Smooth muscle cell (in vitro differentiated cells): ENCODE measurements around the gene CTRB2. TPM values are rescaled to one million over a fixed set of nuclear protein-coding genes. Genes with fewer than 3 reads are reported as not detected.

Source experiments
- DNase-seq: peaks from one replicate; lab custom pipeline; 2025; ENCODE audit not compliant: unreplicated experiment; lab: John Stamatoyannopoulos, UW
- H2AFZ ChIP-seq: fragments of 200-600 bp; sonication (generic); 2 replicates; pipeline ENCODE4 v1.6.0; 2016; ENCODE audit warnings: antibody characterized with exemption, low read depth, mild to moderate bottlenecking
- H3F3A ChIP-seq: fragments of 200-600 bp; sonication (generic); 2 replicates; pipeline ENCODE4 v1.6.0; 2017; ENCODE audit warnings: antibody characterized with exemption, low read depth
- H3K27ac ChIP-seq: fragments of 200-600 bp; sonication (generic); 2 replicates; pipeline ENCODE4 v1.5.1; 2016; ENCODE audit warnings: low read depth, mild to moderate bottlenecking
- H3K27me3 ChIP-seq: fragments of 200-600 bp; sonication (generic); 2 replicates; pipeline ENCODE4 v1.6.1; 2016; ENCODE audit warnings: low read depth, mild to moderate bottlenecking
- H3K36me3 ChIP-seq: fragments of 200-600 bp; sonication (generic); 2 replicates; pipeline ENCODE4 v1.5.1; 2016; ENCODE audit warnings: low read depth
- H3K4me1 ChIP-seq: fragments of 200-600 bp; sonication (generic); 2 replicates; pipeline ENCODE4 v1.5.1; 2016; ENCODE audit warnings: low read depth
- H3K4me2 ChIP-seq: fragments of 200-600 bp; sonication (generic); 2 replicates; pipeline ENCODE4 v1.6.0; 2016; ENCODE audit warnings: mild to moderate bottlenecking
- H3K4me3 ChIP-seq: fragments of 200-600 bp; sonication (generic); 2 replicates; pipeline ENCODE4 v1.5.1; 2016; ENCODE audit warnings: mild to moderate bottlenecking
- H3K79me2 ChIP-seq: fragments of 200-600 bp; sonication (generic); 2 replicates; pipeline ENCODE4 v1.6.0; 2016; ENCODE audit warnings: low read depth, mild to moderate bottlenecking
- H3K9ac ChIP-seq: fragments of 200-600 bp; sonication (generic); 2 replicates; pipeline ENCODE4 v1.6.0; 2016; ENCODE audit warnings: low read depth
- H3K9me3 ChIP-seq: fragments of 200-600 bp; sonication (generic); replicated peaks from 2 replicates; pipeline ENCODE4 v1.5.1; 2016; ENCODE audit warnings: low read depth
- H4K20me1 ChIP-seq: fragments of 200-600 bp; sonication (generic); 2 replicates; pipeline ENCODE4 v1.6.0; 2016; ENCODE audit warnings: low read depth
- CTCF ChIP-seq: fragments of 200-600 bp; sonication (generic); IDR thresholded peaks from 2 replicates; pipeline ENCODE4 v1.5.1; 2017; ENCODE audit warnings: borderline replicate concordance, mild to moderate bottlenecking, antibody characterized with exemption; ENCODE audit not compliant: insufficient read depth, poor library complexity, severe bottlenecking
- WGBS: methylation state at CpG from one replicate; pipeline ENCODE4 v1.1.7; 2016; ENCODE audit warnings: low lambda C conversion rate; 5-methylcytosine and 5-hydroxymethylcytosine counted together
- polyA plus RNA-seq: library from polyadenylated mRNA; unstranded; fragments of >200 nt; fragmentation: Nextera tagmentation; extraction: Ambion mirVana; gene quantifications from 2 replicates; pipeline ENCODE4 v1.2.1, GENCODE V29; 2016
- total RNA-seq: library from RNA; depleted of rRNA; stranded (reverse); fragments of >200 nt; gene quantifications from 2 replicates; pipeline ENCODE4 v1.2.3, GENCODE V29; 2014

Gene CTRB2
- total and polyA plus RNA-seq, 2 experiments from 2014 or later: 1.7 to 2.3 TPM

GRCh38 chr16:75252946-75253911 is 46.3 kb upstream of the CTRB2 start:
- H3K27ac ChIP-seq: peak overlapping the region; percentile 95
- no peaks in the 10 kb centered on the region for H3K27me3 ChIP-seq
- peak overlapping the region; percentile 73 for H3K4me2 ChIP-seq
- peaks cover 39% of the 10 kb centered on the region for H3F3A ChIP-seq
- no peaks in the 10 kb centered on the region for H3K36me3 ChIP-seq
- no peak for TF ChIP-seq CTCF
- peaks cover 80% of the 10 kb centered on the region for H3K79me2 ChIP-seq
- no peak overlapping the region for H2AFZ ChIP-seq
- 12% methylated on average over 15 of the region's 15 CpGs for WGBS
- H3K4me1 ChIP-seq: peaks cover 62% of the 10 kb centered on the region
- H4K20me1 ChIP-seq: peaks cover 82% of the 10 kb centered on the region
- H3K4me3 ChIP-seq: no peak overlapping the region
- DNase-seq: no peak
- no peaks in the 10 kb centered on the region for H3K9me3 ChIP-seq
- H3K9ac ChIP-seq: peak overlapping the region; percentile 78

- Histone ChIP-seq H3K4me1 (peaks cover 65% of the 10 kb centered on the region), H3K9me3 (no peaks in the 10 kb centered on the region), H3K36me3 (no peaks in the 10 kb centered on the region), H3K27me3 (no peaks in the 10 kb centered on the region), H3K9ac (peak overlapping the region; percentile 78), H3K79me2 (peaks cover 80% of the 10 kb centered on the region), H3K4me2 (peak overlapping the region; percentile 73), H3K4me3 (peak overlapping the region; percentile 95), H2AFZ (no peak overlapping the region), H4K20me1 (peaks cover 82% of the 10 kb centered on the region), H3F3A (peaks cover 34% of the 10 kb centered on the region), H3K27ac (peak overlapping the region; percentile 95)
- DNase-seq: no peak
- TF ChIP-seq CTCF: no peak
- WGBS: 39% methylated on average over 24 of the region's 24 CpGs
These were observed 45.3 kb upstream of the CTRB2 start for GRCh38 chr16:75252049-75252864.

GRCh38 chr16:75251280-75252048 is 44.5 kb upstream of the CTRB2 start, which contains the start of gene BCAR1:
Gene BCAR1 (minus strand): TSS chr16:75251624. CDS start chr16:75251482, 142 bp downstream.
- H3K9me3 ChIP-seq: no peaks in the 10 kb centered on the region
- H3K4me3 ChIP-seq: peak within 1 kb of the TSS; percentile 95
- peak within 1 kb of the TSS; percentile 99 for H3K4me2 ChIP-seq
- H3K79me2 ChIP-seq: peaks cover 80% of the 10 kb centered on the region
- H3K36me3 ChIP-seq: no peaks in the 10 kb centered on the region
- peaks cover 31% of the 10 kb centered on the region for H3F3A ChIP-seq
- H4K20me1 ChIP-seq: peaks cover 81% of the 10 kb centered on the region
- peaks cover 60% of the 10 kb centered on the region for H3K4me1 ChIP-seq
- 2% methylated on average over 76 of the region's 84 CpGs for WGBS
- DNase-seq: peak; percentile 85
- no peaks in the 10 kb centered on the region for H3K27me3 ChIP-seq
- TF ChIP-seq CTCF: no peak
- H2AFZ ChIP-seq: no peak within 1 kb of the TSS
- H3K9ac ChIP-seq: peak within 1 kb of the TSS; percentile 98
- peak within 1 kb of the TSS; percentile 100 for H3K27ac ChIP-seq
